H9 (cell line): Measurements from ENCODE around the gene TNFSF9. TPM values are rescaled to one million over a fixed set of nuclear protein-coding genes. Genes with fewer than 3 reads are reported as not detected.

Experiments used
- DNase-seq: peaks from one replicate; pipeline ENCODE4 v3.0.0-alpha.2; 2017
- H2AFZ ChIP-seq: one replicate; pipeline ENCODE4 v1.6.1; 2013; ENCODE audit warnings: mild to moderate bottlenecking, low read length, control low read depth, moderate library complexity
- H2AK5ac ChIP-seq: 2 replicates; pipeline ENCODE4 v1.6.1; 2013; ENCODE audit warnings: low read length, control low read depth, mixed read lengths; ENCODE audit not compliant: insufficient read length
- H2BK120ac ChIP-seq: one replicate; pipeline ENCODE4 v1.6.1; 2013; ENCODE audit warnings: low read depth, mild to moderate bottlenecking, low read length, control low read depth, inconsistent platforms; ENCODE audit not compliant: poor library complexity, severe bottlenecking
- H2BK12ac ChIP-seq: 2 replicates; pipeline ENCODE4 v1.6.1; 2013; ENCODE audit warnings: low read length, control low read depth, mixed read lengths, low read depth; ENCODE audit not compliant: insufficient read length
- H2BK15ac ChIP-seq: 2 replicates; pipeline ENCODE4 v1.6.1; 2013; ENCODE audit warnings: low read depth, low read length, control low read depth
- H2BK20ac ChIP-seq: one replicate; pipeline ENCODE4 v1.6.1; 2013; ENCODE audit warnings: low read depth, mild to moderate bottlenecking, low read length, control low read depth, inconsistent platforms; ENCODE audit not compliant: poor library complexity, severe bottlenecking
- H2BK5ac ChIP-seq: 2 replicates; pipeline ENCODE4 v1.6.1; 2013; ENCODE audit warnings: low read length, control low read depth, mixed read lengths; ENCODE audit not compliant: insufficient read length
- H3K14ac ChIP-seq: 2 replicates; pipeline ENCODE4 v1.6.1; 2013; ENCODE audit warnings: low read length, control low read depth; ENCODE audit not compliant: insufficient read depth
- H3K18ac ChIP-seq: 2 replicates; pipeline ENCODE4 v1.6.1; 2013; ENCODE audit warnings: low read depth, mild to moderate bottlenecking, mixed read lengths, low read length, control low read depth; ENCODE audit not compliant: insufficient read length
- H3K23ac ChIP-seq: 2 replicates; pipeline ENCODE4 v1.6.1; 2013; ENCODE audit warnings: low read length, control low read depth, mixed read lengths, low read depth; ENCODE audit not compliant: insufficient read length
- H3K23me2 ChIP-seq: 2 replicates; pipeline ENCODE4 v1.6.1; 2013; ENCODE audit warnings: low read depth, mild to moderate bottlenecking, mixed read lengths, low read length, control low read depth; ENCODE audit not compliant: insufficient read length, poor library complexity, severe bottlenecking
- H3K27ac ChIP-seq: 2 replicates; pipeline ENCODE4 v1.5.1; 2013; ENCODE audit warnings: low read length, control low read depth, mixed read lengths, low read depth; ENCODE audit not compliant: insufficient read length
- H3K27me3 ChIP-seq: 2 replicates; pipeline ENCODE4 v1.6.1; 2013; ENCODE audit warnings: low read length, control low read depth, inconsistent platforms; ENCODE audit not compliant: insufficient read depth
- H3K4ac ChIP-seq: 2 replicates; pipeline ENCODE4 v1.6.1; 2013; ENCODE audit warnings: low read depth, mild to moderate bottlenecking, control low read depth, inconsistent platforms, low read length, moderate library complexity
- H3K4me1 ChIP-seq: 2 replicates; pipeline ENCODE4 v1.6.1; 2013; ENCODE audit warnings: low read length, control low read depth, inconsistent platforms; ENCODE audit not compliant: insufficient read depth
- H3K4me2 ChIP-seq: 2 replicates; pipeline ENCODE4 v1.6.1; 2013; ENCODE audit warnings: low read length, control low read depth, mixed read lengths; ENCODE audit not compliant: insufficient read length, insufficient read depth
- H3K56ac ChIP-seq: 2 replicates; pipeline ENCODE4 v1.6.1; 2013; ENCODE audit warnings: low read depth, mild to moderate bottlenecking, mixed read lengths, low read length, control low read depth; ENCODE audit not compliant: insufficient read length
- H3K79me1 ChIP-seq: 2 replicates; pipeline ENCODE4 v1.6.1; 2013; ENCODE audit warnings: low read depth, mild to moderate bottlenecking, moderate library complexity, low read length, control low read depth, inconsistent platforms; ENCODE audit not compliant: insufficient read depth, poor library complexity, severe bottlenecking
- H3K79me2 ChIP-seq: 2 replicates; pipeline ENCODE4 v1.6.1; 2013; ENCODE audit warnings: low read length, control low read depth, inconsistent platforms; ENCODE audit not compliant: insufficient read depth
- H3K9ac ChIP-seq: 2 replicates; pipeline ENCODE4 v1.6.1; 2013; ENCODE audit warnings: low read length, control low read depth, mixed read lengths; ENCODE audit not compliant: insufficient read length; ENCODE audit errors: extremely low read depth
- H3K9me3 ChIP-seq: one replicate; pipeline ENCODE4 v1.6.1; 2013; ENCODE audit warnings: low read depth, low read length, inconsistent platforms; ENCODE audit not compliant: control insufficient read depth
- H3T11ph ChIP-seq: one replicate; pipeline ENCODE4 v1.6.1; 2013; ENCODE audit warnings: mild to moderate bottlenecking, low read length, control low read depth, inconsistent platforms
- H4K20me1 ChIP-seq: one replicate; pipeline ENCODE4 v1.6.1; 2013; ENCODE audit not compliant: control insufficient read depth, insufficient read length, insufficient read depth
- H4K5ac ChIP-seq: 2 replicates; pipeline ENCODE4 v1.6.1; 2013; ENCODE audit warnings: low read depth, mild to moderate bottlenecking, mixed read lengths, low read length, control low read depth; ENCODE audit not compliant: insufficient read length
- H4K8ac ChIP-seq: replicated peaks from 2 replicates; pipeline ENCODE4 v1.6.1; 2013; ENCODE audit warnings: low read length, control low read depth, mixed read lengths, low read depth; ENCODE audit not compliant: insufficient read length
- H4K91ac ChIP-seq: 2 replicates; pipeline ENCODE4 v1.6.1; 2013; ENCODE audit warnings: low read depth, mild to moderate bottlenecking, moderate library complexity, mixed read lengths, low read length, control low read depth; ENCODE audit not compliant: insufficient read length
- H3K27ac Mint-ChIP-seq, 3 experiments: 2 replicates in 2 of 3; 3 replicates in 1 of 3; pipeline ENCODE4 v1.8.0; 2020 to 2021; ENCODE audit warnings: mixed read lengths in 3 of 3, mild to moderate bottlenecking in 1 of 3, moderate library complexity in 1 of 3
- H3K27me3 Mint-ChIP-seq: 2 replicates; pipeline ENCODE4 v1.8.0; 2021; ENCODE audit warnings: low read depth, mild to moderate bottlenecking, moderate library complexity, mixed read lengths
- H3K36me3 Mint-ChIP-seq, 3 experiments: 2 replicates in 2 of 3; 3 replicates in 1 of 3; pipeline ENCODE4 v1.8.0; 2020 to 2021; ENCODE audit warnings: low read depth in 3 of 3, mixed read lengths in 3 of 3; ENCODE audit not compliant: insufficient read depth in 1 of 3
- H3K4me1 Mint-ChIP-seq, 2 experiments: 2 replicates each; pipeline ENCODE4 v1.8.0; 2020; ENCODE audit warnings: mixed read lengths in 2 of 2
- H3K4me3 Mint-ChIP-seq, 2 experiments: 2 replicates in 1 of 2; 3 replicates in 1 of 2; pipeline ENCODE4 v1.8.0; 2020 to 2021; ENCODE audit warnings: mild to moderate bottlenecking in 2 of 2, mixed read lengths in 2 of 2, moderate library complexity in 1 of 2
- H3K9me3 Mint-ChIP-seq, 2 experiments: 2 replicates in 1 of 2; 3 replicates in 1 of 2; pipeline ENCODE4 v1.8.0; 2020; ENCODE audit warnings: mild to moderate bottlenecking in 2 of 2, mixed read lengths in 2 of 2, moderate library complexity in 1 of 2
- WGBS: extraction: QIAGEN DNeasy Blood & Tissue Kit; methylation state at CpG from one replicate; pipeline ENCODE4 v1.1.7; 2013; ENCODE audit warnings: missing lambda C conversion rate, low lambda C conversion rate, mixed read lengths; ENCODE audit not compliant: insufficient read length; ENCODE audit errors: extremely low coverage; 5-methylcytosine and 5-hydroxymethylcytosine counted together
- total RNA-seq: library from RNA; stranded (reverse); gene quantifications from 2 replicates; pipeline ENCODE4 v1.2.1, GENCODE V29; 2021
- TF ChIP-seq, protein P1 (sequence below): fragments of 200-600 bp; sonication (generic); conservative IDR thresholded peaks from 3 replicates; pipeline ENCODE4 v1.8.0; 2021; ENCODE audit warnings: antibody characterized with exemption, mild to moderate bottlenecking

The TNFSF9 gene
- total RNA-seq, 1 experiment from 2014 or later: 1.9 TPM

DNA sequence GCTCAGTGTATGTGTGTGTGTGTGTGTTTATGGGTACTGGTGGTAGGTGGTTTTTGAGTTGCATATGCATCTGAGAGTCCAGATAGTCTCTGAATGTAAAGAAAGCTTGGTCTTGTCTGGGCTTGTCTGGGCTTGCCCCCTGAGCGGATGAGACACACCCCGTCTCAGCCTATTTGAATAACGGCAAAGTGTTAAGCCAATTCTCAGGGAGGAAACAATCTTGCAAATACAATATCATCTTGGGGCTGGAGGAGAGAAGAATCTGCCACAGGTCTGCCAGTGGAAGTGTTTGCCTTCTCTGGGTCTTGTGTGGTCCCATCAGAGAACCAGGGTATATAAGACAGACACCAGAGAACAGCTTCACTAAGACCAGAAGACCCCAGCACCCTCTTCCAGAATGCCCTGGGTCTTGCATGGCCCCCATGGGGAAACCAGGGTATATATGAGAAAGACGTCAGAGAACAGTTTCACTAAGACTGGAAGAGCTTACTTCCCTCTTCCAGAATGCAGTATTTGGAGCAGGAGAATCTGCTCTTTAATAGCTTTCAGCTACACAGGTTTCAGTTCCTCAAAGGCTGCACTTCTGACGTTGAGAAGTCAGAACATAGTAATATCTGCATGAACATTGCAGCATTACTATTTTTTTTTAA, 46.8 kb downstream of the TNFSF9 start:
- Mint-ChIP-seq H3K4me1 (peaks cover 0 to under 1% of the 10 kb centered on the region in 2 experiments; a peak in 2 of 4 replicates), H3K36me3 (peaks cover 0 to 10% (median 9%) of the 10 kb centered on the region in 3 experiments; a peak in 3 of 7 replicates), H3K27me3 (peaks cover 8% of the 10 kb centered on the region), H3K27ac (no peak overlapping the region), H3K4me3 (no peak overlapping the region), H3K9me3 (peaks cover 9 to 18% of the 10 kb centered on the region in 2 experiments)
- no peaks in the 10 kb centered on the region for H3K27me3 ChIP-seq
- no peak overlapping the region for H3K9ac ChIP-seq
- WGBS: no CpG with 5 or more reads among the region's 5 CpGs
- H4K20me1 ChIP-seq: no peaks in the 10 kb centered on the region
- H3K4me1 ChIP-seq: no peaks in the 10 kb centered on the region; the same call in 1 of the 2 replicates
- H2BK5ac ChIP-seq: no peak overlapping the region
- no peak overlapping the region for H3K56ac ChIP-seq
- H3K4ac ChIP-seq: no peak overlapping the region
- H4K5ac ChIP-seq: no peak overlapping the region
- H3K23me2 ChIP-seq: no peaks in the 10 kb centered on the region
- H3K79me2 ChIP-seq: no peaks in the 10 kb centered on the region
- H2BK20ac ChIP-seq: no peak overlapping the region
- peak; percentile 48 for DNase-seq
- H3K4me2 ChIP-seq: no peak overlapping the region
- H2AK5ac ChIP-seq: no peak overlapping the region
- H3K23ac ChIP-seq: no peak overlapping the region
- no peak overlapping the region for H4K91ac ChIP-seq
- no peak overlapping the region for H2AFZ ChIP-seq
- peaks cover 5% of the 10 kb centered on the region for H3K9me3 ChIP-seq
- peak overlapping the region; percentile 6; the same call in 1 of the 2 replicates for H3K14ac ChIP-seq
- no peaks in the 10 kb centered on the region for H3K79me1 ChIP-seq
- H3K18ac ChIP-seq: no peak overlapping the region
- H2BK12ac ChIP-seq: no peak overlapping the region
- H2BK15ac ChIP-seq: no peak overlapping the region
- H3T11ph ChIP-seq: no peak overlapping the region
- TF ChIP-seq, protein P1, sequence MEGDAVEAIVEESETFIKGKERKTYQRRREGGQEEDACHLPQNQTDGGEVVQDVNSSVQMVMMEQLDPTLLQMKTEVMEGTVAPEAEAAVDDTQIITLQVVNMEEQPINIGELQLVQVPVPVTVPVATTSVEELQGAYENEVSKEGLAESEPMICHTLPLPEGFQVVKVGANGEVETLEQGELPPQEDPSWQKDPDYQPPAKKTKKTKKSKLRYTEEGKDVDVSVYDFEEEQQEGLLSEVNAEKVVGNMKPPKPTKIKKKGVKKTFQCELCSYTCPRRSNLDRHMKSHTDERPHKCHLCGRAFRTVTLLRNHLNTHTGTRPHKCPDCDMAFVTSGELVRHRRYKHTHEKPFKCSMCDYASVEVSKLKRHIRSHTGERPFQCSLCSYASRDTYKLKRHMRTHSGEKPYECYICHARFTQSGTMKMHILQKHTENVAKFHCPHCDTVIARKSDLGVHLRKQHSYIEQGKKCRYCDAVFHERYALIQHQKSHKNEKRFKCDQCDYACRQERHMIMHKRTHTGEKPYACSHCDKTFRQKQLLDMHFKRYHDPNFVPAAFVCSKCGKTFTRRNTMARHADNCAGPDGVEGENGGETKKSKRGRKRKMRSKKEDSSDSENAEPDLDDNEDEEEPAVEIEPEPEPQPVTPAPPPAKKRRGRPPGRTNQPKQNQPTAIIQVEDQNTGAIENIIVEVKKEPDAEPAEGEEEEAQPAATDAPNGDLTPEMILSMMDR: no peak
- H2BK120ac ChIP-seq: no peak overlapping the region
- no peak overlapping the region for H3K27ac ChIP-seq
- H4K8ac ChIP-seq: no peak overlapping the region
